ENCODE data around the gene TCF4. TPM values are rescaled to one million over a fixed set of nuclear protein-coding genes. Genes with fewer than 3 reads are reported as not detected.

The TCF4 gene
- total RNA-seq, 2 experiments from 2014 or later, result 0.21 to 0.26 TPM

GRCh38 chr18:55404136-55404830 is 183.7 kb downstream of the TCF4 start:
- Mint-ChIP-seq H3K36me3 (ENCODE audit: low read depth) (no peaks in the 10 kb centered on the region), H3K4me3 (no peak overlapping the region), H3K9me3 (ENCODE audit: insufficient read depth) (no peaks in the 10 kb centered on the region), H3K4me1 (ENCODE audit: low read depth) (no peaks in the 10 kb centered on the region), H3K27ac (no peak overlapping the region), H3K27me3 (ENCODE audit: low read depth) (no peaks in the 10 kb centered on the region)
- ChIA-PET POLR2A (no interaction called here), CTCF (no interaction called here)
- no peak for DNase-seq
- no peak for ATAC-seq

GRCh38 chr18:55403421-55403949 is 184.5 kb downstream of the TCF4 start:
- POLR2A ChIA-PET, result no interaction called here
- Mint-ChIP-seq H3K4me1 (ENCODE audit: low read depth) (no peaks in the 10 kb centered on the region), H3K4me3 (no peak overlapping the region), H3K9me3 (ENCODE audit: insufficient read depth) (no peaks in the 10 kb centered on the region), H3K27ac (no peak overlapping the region), H3K27me3 (ENCODE audit: low read depth) (no peaks in the 10 kb centered on the region), H3K36me3 (ENCODE audit: low read depth) (no peaks in the 10 kb centered on the region)
- CTCF ChIA-PET, result no interaction called here
- DNase-seq, result no peak
- no peak for ATAC-seq

GRCh38 chr18:55402731-55403405 is 185.1 kb downstream of the TCF4 start:
- Mint-ChIP-seq H3K27ac (no peak overlapping the region), H3K9me3 (ENCODE audit: insufficient read depth) (no peaks in the 10 kb centered on the region), H3K4me3 (no peak overlapping the region), H3K27me3 (ENCODE audit: low read depth) (no peaks in the 10 kb centered on the region), H3K4me1 (ENCODE audit: low read depth) (no peaks in the 10 kb centered on the region), H3K36me3 (ENCODE audit: low read depth) (no peaks in the 10 kb centered on the region)
- ChIA-PET CTCF (interaction anchor here (0.7 kb wide), 1 partner anchor 18 kb away, joined by 3 read pairs; no protein-coding TSS in a partner anchor), POLR2A (no interaction called here)
- ATAC-seq (no peak), DNase-seq (no peak)

DNA sequence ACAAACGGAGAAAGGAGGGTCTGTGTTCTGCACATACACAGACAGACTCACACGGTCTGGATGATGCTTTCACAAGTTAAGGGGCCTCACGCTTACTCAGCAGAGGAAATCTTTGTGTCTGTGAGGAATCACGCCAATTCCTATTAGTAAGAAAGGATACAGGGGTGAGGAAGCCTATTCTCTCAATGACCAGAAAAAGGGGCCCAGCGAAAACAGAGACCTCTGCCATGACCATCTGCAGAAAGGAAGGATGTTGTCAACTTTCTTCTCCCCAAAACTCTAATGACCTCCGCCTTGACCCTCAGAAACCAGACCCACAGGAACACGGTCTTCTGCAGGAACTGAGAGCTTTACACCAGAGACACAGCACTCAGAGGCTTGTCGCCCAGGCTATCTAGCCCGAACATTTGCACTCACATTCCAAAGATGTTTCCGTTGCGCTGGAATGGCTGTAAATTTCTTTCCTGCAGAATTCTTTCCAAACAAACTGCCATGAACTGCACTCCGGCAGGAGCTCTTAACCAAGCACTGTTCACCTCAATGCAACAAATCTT is 186.3 kb downstream of the TCF4 start:
- no peaks in the 10 kb centered on the region for H3K27me3 Mint-ChIP-seq (ENCODE audit: low read depth)
- POLR2A ChIA-PET, result no interaction called here
- no peak for ATAC-seq

DNA sequence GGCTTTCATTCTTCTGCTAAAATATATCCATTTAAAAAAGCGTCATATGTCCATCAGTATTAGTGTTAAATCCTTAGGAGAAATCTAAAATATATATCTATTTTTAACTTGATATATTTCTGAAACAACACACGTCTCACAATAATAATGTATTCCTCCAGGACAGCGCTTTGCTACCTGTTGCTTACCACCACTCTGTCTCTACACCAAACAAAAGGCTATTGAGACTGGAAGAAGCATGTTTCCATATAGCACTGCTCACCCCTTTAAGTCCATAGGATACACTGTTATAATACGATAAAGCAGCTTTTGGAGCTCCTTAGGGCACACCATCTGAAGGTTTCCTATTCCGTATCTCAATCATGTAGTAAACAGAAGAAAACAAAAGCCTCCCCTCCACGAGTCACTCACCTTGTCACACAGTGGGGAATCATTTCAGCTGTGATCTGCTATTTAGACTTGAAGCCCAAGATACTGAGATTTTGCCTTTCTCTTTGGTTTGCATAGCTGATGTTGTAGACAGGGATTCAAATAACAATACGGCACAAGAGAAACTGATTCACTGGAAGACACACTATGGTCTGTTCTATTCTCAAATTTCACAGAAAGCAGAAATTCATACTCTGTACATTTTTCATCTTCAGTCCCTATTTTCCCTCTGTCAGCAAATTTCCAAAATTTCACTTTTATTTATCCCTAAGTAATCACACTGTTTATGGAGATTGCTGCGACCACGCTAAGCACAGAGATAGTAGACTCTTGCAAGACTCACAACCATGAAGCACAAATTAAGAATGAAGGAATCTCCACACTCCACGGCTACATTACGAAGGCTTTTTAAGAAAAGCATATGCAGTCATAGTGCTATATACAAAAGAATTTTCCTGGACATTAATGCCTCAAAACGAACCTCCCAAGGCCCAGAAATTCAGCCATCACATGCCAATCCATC is 187.1 kb downstream of the TCF4 start:
- ChIA-PET CTCF (no interaction called here), POLR2A (no interaction called here)
- ATAC-seq, result no peak
- Mint-ChIP-seq H3K4me3 (no peak overlapping the region), H3K27me3 (ENCODE audit: low read depth) (no peaks in the 10 kb centered on the region), H3K36me3 (ENCODE audit: low read depth) (no peaks in the 10 kb centered on the region), H3K9me3 (ENCODE audit: insufficient read depth) (no peaks in the 10 kb centered on the region), H3K27ac (no peak overlapping the region), H3K4me1 (ENCODE audit: low read depth) (no peaks in the 10 kb centered on the region)
- DNase-seq, result no peak

More for the DNA sequence above, 186.3 kb downstream of the TCF4 start:
- DNase-seq, result no peak
- Mint-ChIP-seq H3K27ac (no peak overlapping the region), H3K4me3 (no peak overlapping the region), H3K9me3 (ENCODE audit: insufficient read depth) (no peaks in the 10 kb centered on the region), H3K4me1 (ENCODE audit: low read depth) (no peaks in the 10 kb centered on the region), H3K36me3 (ENCODE audit: low read depth) (no peaks in the 10 kb centered on the region)
- CTCF ChIA-PET, result interaction anchor here (0.7 kb wide), 1 partner anchor 17 kb away, joined by 3 read pairs; no protein-coding TSS in a partner anchor

GRCh38 chr18:55400081-55400480 is 187.9 kb downstream of the TCF4 start:
- ChIA-PET CTCF (no interaction called here), POLR2A (no interaction called here)
- no peaks in the 10 kb centered on the region for H3K36me3 Mint-ChIP-seq (ENCODE audit: low read depth)
- no peaks in the 10 kb centered on the region for H3K9me3 Mint-ChIP-seq (ENCODE audit: insufficient read depth)
- H3K4me1 Mint-ChIP-seq (ENCODE audit: low read depth), result no peaks in the 10 kb centered on the region
- H3K4me3 Mint-ChIP-seq, result no peak overlapping the region
- no peaks in the 10 kb centered on the region for H3K27me3 Mint-ChIP-seq (ENCODE audit: low read depth)
- H3K27ac Mint-ChIP-seq, result no peak overlapping the region
- DNase-seq (no peak), ATAC-seq (no peak)

DNA sequence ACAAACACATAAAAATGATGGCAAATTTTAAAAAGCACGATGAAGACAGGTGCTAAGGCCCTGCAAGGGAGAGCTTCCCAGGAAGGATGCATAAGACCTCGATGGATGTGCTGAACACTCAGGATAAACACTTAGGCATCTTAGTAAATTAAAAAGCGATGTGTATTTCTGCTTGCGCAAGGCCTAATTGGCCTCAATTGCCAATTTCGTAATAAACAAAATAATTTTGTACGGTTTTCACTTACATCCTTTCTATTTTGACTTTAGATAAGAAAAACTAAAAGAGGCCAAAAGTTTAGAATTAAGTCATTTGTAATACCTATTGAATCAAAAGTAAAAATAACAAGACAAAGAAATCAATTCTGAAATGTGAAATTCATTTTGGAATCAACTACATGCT is 189.1 kb downstream of the TCF4 start:
- Mint-ChIP-seq H3K9me3 (ENCODE audit: insufficient read depth) (no peaks in the 10 kb centered on the region), H3K27me3 (ENCODE audit: low read depth) (no peaks in the 10 kb centered on the region), H3K36me3 (ENCODE audit: low read depth) (no peaks in the 10 kb centered on the region), H3K27ac (no peak overlapping the region), H3K4me3 (no peak overlapping the region), H3K4me1 (ENCODE audit: low read depth) (no peaks in the 10 kb centered on the region)
- ATAC-seq, result no peak
- DNase-seq, result no peak
- CTCF ChIA-PET, result no interaction called here
- POLR2A ChIA-PET, result no interaction called here

DNA sequence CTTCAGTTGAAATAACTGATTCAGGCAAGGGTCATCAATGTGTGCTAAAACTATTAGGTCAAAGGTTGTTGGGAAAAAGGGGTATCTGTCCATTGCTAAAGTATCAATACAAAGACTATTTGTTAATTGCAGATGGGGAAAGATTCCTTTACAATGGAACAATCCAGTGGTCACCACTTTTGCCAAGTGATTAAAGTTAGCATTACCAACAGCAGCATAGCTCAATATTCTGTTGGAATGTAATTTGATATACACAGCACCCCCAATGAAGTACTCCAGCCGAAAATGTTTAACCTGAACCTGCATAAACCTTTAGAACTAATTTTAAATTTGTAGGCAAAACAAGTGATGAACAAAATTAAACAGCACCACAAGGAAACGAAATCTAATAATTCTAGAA is 191.0 kb downstream of the TCF4 start:
- Mint-ChIP-seq H3K27ac (no peak overlapping the region), H3K9me3 (ENCODE audit: insufficient read depth) (no peaks in the 10 kb centered on the region), H3K4me3 (no peak overlapping the region), H3K27me3 (ENCODE audit: low read depth) (no peaks in the 10 kb centered on the region), H3K4me1 (ENCODE audit: low read depth) (no peaks in the 10 kb centered on the region), H3K36me3 (ENCODE audit: low read depth) (no peaks in the 10 kb centered on the region)
- DNase-seq, result no peak
- ChIA-PET POLR2A (no interaction called here), CTCF (no interaction called here)
- ATAC-seq, result no peak

DNA sequence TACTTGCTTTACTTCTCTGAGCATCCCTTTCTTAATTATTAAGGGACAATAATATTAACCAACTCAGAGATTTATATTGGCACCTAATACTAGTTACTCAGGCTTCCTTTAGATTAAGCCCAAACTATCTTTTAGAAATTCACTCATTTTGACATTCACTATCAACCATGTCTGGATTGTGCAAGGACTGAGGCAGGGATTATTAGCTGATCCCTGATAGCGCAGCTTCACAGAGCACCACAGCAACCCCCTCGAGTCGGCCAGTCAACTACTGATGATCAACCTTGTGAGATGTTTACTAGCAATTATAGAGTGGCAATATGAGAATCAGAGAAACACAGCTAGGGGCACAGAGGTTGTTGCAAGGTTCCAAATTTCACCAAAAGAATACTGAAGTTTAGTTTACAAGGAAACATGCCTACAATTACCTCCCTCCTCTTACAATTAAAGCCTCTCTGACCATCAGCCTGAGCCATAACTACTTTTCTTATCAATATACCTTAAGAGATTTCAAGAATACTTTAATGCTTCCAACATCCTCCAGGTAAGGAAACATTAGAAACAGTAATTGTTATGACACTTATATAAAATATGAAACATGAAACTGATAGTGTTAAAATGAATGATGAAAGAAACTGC is 191.6 kb downstream of the TCF4 start:
- ChIA-PET POLR2A (no interaction called here), CTCF (no interaction called here)
- Mint-ChIP-seq H3K27ac (no peak overlapping the region), H3K4me3 (no peak overlapping the region), H3K27me3 (ENCODE audit: low read depth) (no peaks in the 10 kb centered on the region), H3K4me1 (ENCODE audit: low read depth) (no peaks in the 10 kb centered on the region), H3K36me3 (ENCODE audit: low read depth) (no peaks in the 10 kb centered on the region), H3K9me3 (ENCODE audit: insufficient read depth) (no peaks in the 10 kb centered on the region)
- no peak for ATAC-seq
- no peak for DNase-seq

DNA sequence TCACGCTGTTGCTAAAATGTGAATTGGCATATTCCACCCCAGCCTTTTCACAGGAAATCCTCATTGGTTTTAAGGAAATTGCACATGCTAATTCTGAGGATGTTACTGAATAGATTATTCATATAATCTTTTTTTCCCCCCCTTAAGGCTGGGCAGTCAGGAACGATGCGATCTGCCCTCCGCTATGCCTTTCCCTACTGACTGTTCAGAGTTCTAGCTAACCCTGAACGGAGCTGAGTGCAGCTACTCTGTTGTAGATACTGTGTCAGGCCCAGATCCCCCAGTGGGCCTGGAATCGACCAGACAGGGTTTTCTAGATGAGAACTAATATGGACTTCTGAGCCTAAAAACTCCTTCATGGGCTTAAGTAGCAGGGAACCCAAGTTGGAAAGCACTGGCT is 192.2 kb downstream of the TCF4 start:
- Mint-ChIP-seq H3K4me3 (no peak overlapping the region), H3K36me3 (ENCODE audit: low read depth) (no peaks in the 10 kb centered on the region), H3K4me1 (ENCODE audit: low read depth) (no peaks in the 10 kb centered on the region), H3K27ac (no peak overlapping the region), H3K27me3 (ENCODE audit: low read depth) (no peaks in the 10 kb centered on the region), H3K9me3 (ENCODE audit: insufficient read depth) (no peaks in the 10 kb centered on the region)
- ChIA-PET POLR2A (no interaction called here), CTCF (interaction anchor here (1.0 kb wide), 1 partner anchor 11 kb away, joined by 3 read pairs; no protein-coding TSS in a partner anchor)
- DNase-seq (no peak), ATAC-seq (no peak)

DNA sequence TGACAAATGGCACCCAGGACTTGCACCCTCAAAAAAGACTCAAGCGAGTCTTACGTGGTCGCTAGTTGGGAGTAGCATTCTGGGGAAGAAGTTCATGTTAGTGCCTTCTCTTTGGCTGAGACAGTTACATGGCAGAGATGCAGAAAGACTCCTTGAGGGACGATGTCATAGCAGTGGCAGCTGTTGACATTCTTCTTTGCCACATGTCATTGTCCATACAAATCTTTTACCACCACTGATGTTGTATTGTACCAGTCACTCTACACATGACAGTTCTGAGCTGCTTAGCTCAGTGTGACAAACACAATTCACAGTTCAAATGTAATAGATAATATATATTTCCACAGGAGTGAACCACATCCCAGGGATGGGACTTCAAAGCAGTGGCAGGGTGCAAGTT is 197.1 kb downstream of the TCF4 start:
- no peaks in the 10 kb centered on the region for H3K36me3 Mint-ChIP-seq (ENCODE audit: low read depth)
- ATAC-seq (no peak), DNase-seq (no peak)
- no peaks in the 10 kb centered on the region for H3K27me3 Mint-ChIP-seq (ENCODE audit: low read depth)
- POLR2A ChIA-PET, result no interaction called here
- H3K4me1 Mint-ChIP-seq (ENCODE audit: low read depth), result no peaks in the 10 kb centered on the region
- CTCF ChIA-PET, result no interaction called here
- H3K27ac Mint-ChIP-seq, result no peak overlapping the region
- no peak overlapping the region for H3K4me3 Mint-ChIP-seq
- no peaks in the 10 kb centered on the region for H3K9me3 Mint-ChIP-seq (ENCODE audit: insufficient read depth)

All from activated CD8-positive, alpha-beta T cell treated with anti-CD3 and anti-CD28 coated beads, Interleukin-2, amount 10 ng/mL, durations not matched to agents 7 days and 5 days (primary cell).